Liver (tissue), 9 donors: ENCODE results near the gene PARP2. TPM values are rescaled to one million over a fixed set of nuclear protein-coding genes. Genes with fewer than 3 reads are reported as not detected.

ENCODE experiments used
- DNase-seq: peaks from one replicate; pipeline ENCODE4 v3.0.0-alpha.2; 2017; ENCODE audit warnings: low spot score
- H3K27ac ChIP-seq, 2 donors: one replicate each; pipeline ENCODE4 v1.7.0; 2013; ENCODE audit warnings: inconsistent platforms in 2 of 2, low read length in 2 of 2, control low read depth in 1 of 2, low read depth in 1 of 2, mild to moderate bottlenecking in 1 of 2
- H3K27me3 ChIP-seq, 4 donors: one replicate each; pipeline versions ENCODE4 v1.6.1 to v1.7.0; 2013; ENCODE audit warnings: low read length in 3 of 4, inconsistent platforms in 1 of 4, mild to moderate bottlenecking in 1 of 4, moderate library complexity in 1 of 4; ENCODE audit not compliant: control insufficient read depth in 4 of 4, insufficient read depth in 4 of 4
- H3K36me3 ChIP-seq, 4 donors: one replicate each; pipeline versions ENCODE4 v1.6.1 to v1.7.0; 2013; ENCODE audit warnings: low read length in 3 of 4, mild to moderate bottlenecking in 3 of 4, low read depth in 1 of 4, moderate library complexity in 1 of 4; ENCODE audit not compliant: control insufficient read depth in 4 of 4, insufficient read depth in 3 of 4
- H3K4me1 ChIP-seq, 4 donors: one replicate each; pipeline versions ENCODE4 v1.6.1 to v1.7.0; 2013; ENCODE audit warnings: low read length in 3 of 4, mild to moderate bottlenecking in 3 of 4, moderate library complexity in 1 of 4; ENCODE audit not compliant: control insufficient read depth in 4 of 4, insufficient read depth in 4 of 4
- H3K4me3 ChIP-seq, 3 donors: one replicate each; pipeline versions ENCODE4 v1.6.1 to v1.7.0; 2013; ENCODE audit warnings: low read length in 3 of 3, control low read depth in 1 of 3, low read depth in 1 of 3, mild to moderate bottlenecking in 1 of 3
- H3K9ac ChIP-seq, 2 donors: one replicate each; pipeline ENCODE4 v1.7.0; 2013; ENCODE audit warnings: low read length in 2 of 2, mild to moderate bottlenecking in 2 of 2, moderate library complexity in 2 of 2, control low read depth in 1 of 2, low read depth in 1 of 2
- H3K9me3 ChIP-seq, 4 donors: one replicate each; pipeline versions ENCODE4 v1.6.1 to v1.7.0; 2013; ENCODE audit warnings: low read length in 3 of 4; ENCODE audit not compliant: control insufficient read depth in 4 of 4
- CTCF ChIP-seq: fragments of 150-350 bp; IDR thresholded peaks from 2 replicates; pipeline ENCODE4 v1.5.1; 2017; ENCODE audit warnings: improper control_type of control experiment, low read depth, low read length; ENCODE audit not compliant: missing input control
- EGR1 ChIP-seq, 2 donors: IDR thresholded peaks; 2 replicates each; pipeline ENCODE4 v1.6.1; 2016 to 2018; ENCODE audit warnings: antibody characterized with exemption in 2 of 2, low read depth in 2 of 2
- FOXA1 ChIP-seq: IDR thresholded peaks from 2 replicates; pipeline ENCODE4 v1.6.1; 2016; ENCODE audit warnings: antibody characterized with exemption
- FOXA2 ChIP-seq: IDR thresholded peaks from 2 replicates; pipeline ENCODE4 v1.6.1; 2016; ENCODE audit warnings: antibody characterized with exemption
- GABPA ChIP-seq, 2 donors: IDR thresholded peaks in 1 of 2; conservative IDR thresholded peaks in 1 of 2; 2 replicates each; pipeline ENCODE4 v1.6.1; 2016; ENCODE audit warnings: antibody characterized with exemption in 2 of 2, mild to moderate bottlenecking in 1 of 2, moderate library complexity in 1 of 2
- HNF4A ChIP-seq, 2 donors: conservative IDR thresholded peaks; 2 replicates each; pipeline ENCODE4 v1.6.1; 2016; ENCODE audit warnings: antibody characterized with exemption in 2 of 2, mild to moderate bottlenecking in 2 of 2
- HNF4G ChIP-seq: IDR thresholded peaks from 2 replicates; pipeline ENCODE4 v1.6.1; 2016; ENCODE audit warnings: antibody characterized with exemption
- JUND ChIP-seq, 2 donors: IDR thresholded peaks; 2 replicates each; pipeline ENCODE4 v1.6.1; 2016; ENCODE audit warnings: antibody characterized with exemption in 2 of 2
- NR2F2 ChIP-seq: IDR thresholded peaks from 2 replicates; pipeline ENCODE4 v1.6.1; 2016; ENCODE audit warnings: antibody characterized with exemption
- RAD21 ChIP-seq, 2 donors: IDR thresholded peaks; 2 replicates each; pipeline ENCODE4 v1.6.1; 2016; ENCODE audit warnings: antibody characterized with exemption in 2 of 2, mild to moderate bottlenecking in 2 of 2
- RXRA ChIP-seq, 2 donors: IDR thresholded peaks; 2 replicates each; pipeline ENCODE4 v1.6.1; 2017 to 2018; ENCODE audit warnings: antibody characterized with exemption in 2 of 2, mild to moderate bottlenecking in 1 of 2
- SP1 ChIP-seq: IDR thresholded peaks from 2 replicates; pipeline ENCODE4 v1.6.1; 2018; ENCODE audit warnings: antibody characterized with exemption, mild to moderate bottlenecking
- TAF1 ChIP-seq: conservative IDR thresholded peaks from 2 replicates; pipeline ENCODE4 v1.6.1; 2016; ENCODE audit warnings: antibody characterized with exemption, mild to moderate bottlenecking
- YY1 ChIP-seq: IDR thresholded peaks from 2 replicates; pipeline ENCODE4 v1.6.1; 2016; ENCODE audit warnings: antibody characterized with exemption, mild to moderate bottlenecking
- WGBS: extraction: QIAGEN DNeasy Blood & Tissue Kit; methylation state at CpG from one replicate; pipeline ENCODE4 v1.1.7; 2013; 5-methylcytosine and 5-hydroxymethylcytosine counted together
- polyA plus RNA-seq, 2 donors: library from polyadenylated mRNA; stranded (reverse) in 1 of 2; unstranded in 1 of 2; fragments of 200-250 nt in 1 of 2; fragments of >200 nt in 1 of 2; fragmentation: Nextera tagmentation in 1 of 2; extraction: Ambion mirVana in 1 of 2; gene quantifications; one replicate each; pipeline versions ENCODE4 v1.2.1 to v1.2.3, GENCODE V29; 2013 to 2015
- total RNA-seq, 2 donors: library from RNA; depleted of rRNA; stranded (reverse); fragments of >200 nt; gene quantifications; one replicate each; pipeline ENCODE4 v1.2.3, GENCODE V29; 2014
- TF ChIP-seq, protein P1 (sequence below): IDR thresholded peaks from 2 replicates; pipeline ENCODE4 v1.6.1; 2016; ENCODE audit warnings: antibody characterized with exemption, mild to moderate bottlenecking
- TF ChIP-seq, protein P2 (sequence below): IDR thresholded peaks from 2 replicates; pipeline ENCODE4 v1.6.1; 2016; ENCODE audit warnings: antibody characterized with exemption
- TF ChIP-seq, protein P3 (sequence below): IDR thresholded peaks from 2 replicates; pipeline ENCODE4 v1.6.1; 2016; ENCODE audit warnings: antibody characterized with exemption
- donor health status: healthy.
- donor health status: healthy.
- donor health status: healthy.
- donor health status: healthy.
- donor health status: healthy.

PARP2 gene
- total and polyA plus RNA-seq, 4 donors = 5.6 to 13.3 (median 7.2) TPM

DNA sequence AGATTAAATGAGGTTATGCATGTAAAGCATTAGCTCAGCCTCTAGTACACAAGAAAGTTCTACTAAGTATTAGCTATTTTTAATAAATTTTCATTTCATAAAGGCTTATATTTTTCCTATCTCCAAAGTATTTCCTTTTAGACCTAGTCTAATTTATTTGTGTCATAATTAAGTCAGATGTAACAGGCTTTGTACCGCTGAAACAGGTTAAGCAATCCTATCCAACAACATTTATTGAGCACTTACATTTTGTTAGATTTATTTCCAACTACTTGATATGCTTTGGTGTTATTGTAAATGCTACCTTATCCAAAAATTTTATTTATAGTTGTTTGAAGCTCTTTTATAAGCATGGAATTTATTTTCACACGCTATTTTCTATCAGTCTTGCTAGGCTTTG lies 1.8 kb upstream of the PARP2 start:
- H3K4me3 ChIP-seq = no peak overlapping the region
- no peak for DNase-seq
- peaks cover 0 to 8% (median 7%) of the 10 kb centered on the region in 4 donors for H3K4me1 ChIP-seq

DNA sequence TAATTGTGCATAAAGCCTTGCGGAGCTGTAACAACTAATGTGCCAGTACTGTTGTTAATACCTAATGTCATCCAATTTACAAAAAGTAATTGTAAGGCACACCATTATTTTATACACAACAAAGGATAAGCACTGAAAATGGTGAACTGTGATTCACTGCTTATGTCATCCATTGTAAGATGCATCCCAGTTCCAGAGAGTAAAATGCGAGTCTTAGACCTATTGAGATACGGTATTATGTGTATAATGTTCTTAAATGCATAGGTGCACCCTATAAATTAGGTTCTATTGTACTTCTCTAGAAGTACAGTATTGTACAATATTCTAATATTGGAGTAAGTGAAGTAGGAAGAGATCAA lies 406 bp downstream of the PARP2 start:
- H3K4me1 ChIP-seq = peaks cover 0 to 8% (median 7%) of the 10 kb centered on the region in 4 donors
- peak overlapping the region; percentile 79 to 92 (median 91) for H3K4me3 ChIP-seq
- DNase-seq = no peak
- H3K9me3 ChIP-seq = no peaks in the 10 kb centered on the region
- H3K27ac ChIP-seq = peak overlapping the region; percentile 86 to 88
- peaks cover 1 to 14% (median 7%) of the 10 kb centered on the region in 4 donors for H3K36me3 ChIP-seq
- TF ChIP-seq GABPA (IDR thresholded peaks at IDR 0.05 in 1 of 2, conservative IDR thresholded peaks at IDR 0.05 in 1 of 2) (no peak), HNF4A (conservative IDR thresholded peaks at IDR 0.05) (no peak), EGR1 (IDR thresholded peaks at IDR 0.05; ENCODE audit: low read depth in 2 of 2) (no peak), NR2F2 (no peak), TAF1 (no peak), FOXA2 (no peak), RAD21 (IDR thresholded peaks at IDR 0.05) (no peak), FOXA1 (no peak), CTCF (no peak), SP1 (no peak), YY1 (no peak), JUND (IDR thresholded peaks at IDR 0.05) (no peak), RXRA (IDR thresholded peaks at IDR 0.05) (no peak)
- TF ChIP-seq, protein P1, sequence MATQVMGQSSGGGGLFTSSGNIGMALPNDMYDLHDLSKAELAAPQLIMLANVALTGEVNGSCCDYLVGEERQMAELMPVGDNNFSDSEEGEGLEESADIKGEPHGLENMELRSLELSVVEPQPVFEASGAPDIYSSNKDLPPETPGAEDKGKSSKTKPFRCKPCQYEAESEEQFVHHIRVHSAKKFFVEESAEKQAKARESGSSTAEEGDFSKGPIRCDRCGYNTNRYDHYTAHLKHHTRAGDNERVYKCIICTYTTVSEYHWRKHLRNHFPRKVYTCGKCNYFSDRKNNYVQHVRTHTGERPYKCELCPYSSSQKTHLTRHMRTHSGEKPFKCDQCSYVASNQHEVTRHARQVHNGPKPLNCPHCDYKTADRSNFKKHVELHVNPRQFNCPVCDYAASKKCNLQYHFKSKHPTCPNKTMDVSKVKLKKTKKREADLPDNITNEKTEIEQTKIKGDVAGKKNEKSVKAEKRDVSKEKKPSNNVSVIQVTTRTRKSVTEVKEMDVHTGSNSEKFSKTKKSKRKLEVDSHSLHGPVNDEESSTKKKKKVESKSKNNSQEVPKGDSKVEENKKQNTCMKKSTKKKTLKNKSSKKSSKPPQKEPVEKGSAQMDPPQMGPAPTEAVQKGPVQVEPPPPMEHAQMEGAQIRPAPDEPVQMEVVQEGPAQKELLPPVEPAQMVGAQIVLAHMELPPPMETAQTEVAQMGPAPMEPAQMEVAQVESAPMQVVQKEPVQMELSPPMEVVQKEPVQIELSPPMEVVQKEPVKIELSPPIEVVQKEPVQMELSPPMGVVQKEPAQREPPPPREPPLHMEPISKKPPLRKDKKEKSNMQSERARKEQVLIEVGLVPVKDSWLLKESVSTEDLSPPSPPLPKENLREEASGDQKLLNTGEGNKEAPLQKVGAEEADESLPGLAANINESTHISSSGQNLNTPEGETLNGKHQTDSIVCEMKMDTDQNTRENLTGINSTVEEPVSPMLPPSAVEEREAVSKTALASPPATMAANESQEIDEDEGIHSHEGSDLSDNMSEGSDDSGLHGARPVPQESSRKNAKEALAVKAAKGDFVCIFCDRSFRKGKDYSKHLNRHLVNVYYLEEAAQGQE = no peak
- TF ChIP-seq, protein P2, sequence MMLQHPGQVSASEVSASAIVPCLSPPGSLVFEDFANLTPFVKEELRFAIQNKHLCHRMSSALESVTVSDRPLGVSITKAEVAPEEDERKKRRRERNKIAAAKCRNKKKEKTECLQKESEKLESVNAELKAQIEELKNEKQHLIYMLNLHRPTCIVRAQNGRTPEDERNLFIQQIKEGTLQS = no peak
- TF ChIP-seq, protein P3, sequence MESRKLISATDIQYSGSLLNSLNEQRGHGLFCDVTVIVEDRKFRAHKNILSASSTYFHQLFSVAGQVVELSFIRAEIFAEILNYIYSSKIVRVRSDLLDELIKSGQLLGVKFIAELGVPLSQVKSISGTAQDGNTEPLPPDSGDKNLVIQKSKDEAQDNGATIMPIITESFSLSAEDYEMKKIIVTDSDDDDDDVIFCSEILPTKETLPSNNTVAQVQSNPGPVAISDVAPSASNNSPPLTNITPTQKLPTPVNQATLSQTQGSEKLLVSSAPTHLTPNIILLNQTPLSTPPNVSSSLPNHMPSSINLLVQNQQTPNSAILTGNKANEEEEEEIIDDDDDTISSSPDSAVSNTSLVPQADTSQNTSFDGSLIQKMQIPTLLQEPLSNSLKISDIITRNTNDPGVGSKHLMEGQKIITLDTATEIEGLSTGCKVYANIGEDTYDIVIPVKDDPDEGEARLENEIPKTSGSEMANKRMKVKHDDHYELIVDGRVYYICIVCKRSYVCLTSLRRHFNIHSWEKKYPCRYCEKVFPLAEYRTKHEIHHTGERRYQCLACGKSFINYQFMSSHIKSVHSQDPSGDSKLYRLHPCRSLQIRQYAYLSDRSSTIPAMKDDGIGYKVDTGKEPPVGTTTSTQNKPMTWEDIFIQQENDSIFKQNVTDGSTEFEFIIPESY = no peak
- 2% methylated on average over 3 of the region's 3 CpGs for WGBS
- no peaks in the 10 kb centered on the region for H3K27me3 ChIP-seq
- peak overlapping the region; percentile 95 to 97 for H3K9ac ChIP-seq

More for the DNA sequence above, 1.8 kb upstream of the PARP2 start:
- no peak overlapping the region for H3K9ac ChIP-seq
- H3K27ac ChIP-seq = no peak overlapping the region
- no peaks in the 10 kb centered on the region for H3K9me3 ChIP-seq
- WGBS = 45% methylated on average over 2 of the region's 2 CpGs
- H3K27me3 ChIP-seq = no peaks in the 10 kb centered on the region
- H3K36me3 ChIP-seq = peaks cover 0 to 13% (median 2%) of the 10 kb centered on the region in 4 donors
- TF ChIP-seq RXRA (IDR thresholded peaks at IDR 0.05) (no peak), TAF1 (no peak), HNF4G (no peak), RAD21 (IDR thresholded peaks at IDR 0.05) (no peak)
